CD14-positive monocyte (primary cell): Measurements from ENCODE around the gene LDAH. TPM values are rescaled to one million over a fixed set of nuclear protein-coding genes. Genes with fewer than 3 reads are reported as not detected.

Source experiments
- DNase-seq, 3 donors: peaks; one replicate each; pipeline ENCODE4 v3.0.0-alpha.2; 2011 to 2022
- H2AFZ ChIP-seq: 2 replicates; pipeline ENCODE4 v1.6.0; 2012; ENCODE audit warnings: mild to moderate bottlenecking, low read depth, low read length, inconsistent platforms; ENCODE audit not compliant: insufficient read depth, poor library complexity, severe bottlenecking
- H3K27ac ChIP-seq, 2 donors: 1 replicate in 1 of 2; 2 replicates in 1 of 2; pipeline ENCODE4 v1.5.1; 2012 to 2013; ENCODE audit warnings: low read length in 2 of 2, control low read depth in 1 of 2, inconsistent platforms in 1 of 2, low read depth in 1 of 2, mild to moderate bottlenecking in 1 of 2
- H3K27me3 ChIP-seq, 2 donors: one replicate each; pipeline versions ENCODE4 v1.6.0 to v1.6.1; 2011 to 2013; ENCODE audit warnings: low read length in 2 of 2; ENCODE audit not compliant: control insufficient read depth in 2 of 2, insufficient read depth in 2 of 2
- H3K36me3 ChIP-seq, 2 donors: replicated peaks in 1 of 2; 1 replicate in 1 of 2; 2 replicates in 1 of 2; pipeline versions ENCODE4 v1.5.1 to v1.6.1; 2012 to 2013; ENCODE audit warnings: low read length in 2 of 2, control low read depth in 1 of 2, inconsistent platforms in 1 of 2, mild to moderate bottlenecking in 1 of 2; ENCODE audit not compliant: insufficient read depth in 2 of 2, control insufficient read depth in 1 of 2
- H3K4me1 ChIP-seq, 2 donors: 1 replicate in 1 of 2; 2 replicates in 1 of 2; pipeline versions ENCODE4 v1.5.1 to v1.6.1; 2012 to 2013; ENCODE audit warnings: low read length in 2 of 2, control low read depth in 1 of 2, inconsistent platforms in 1 of 2, mild to moderate bottlenecking in 1 of 2, moderate library complexity in 1 of 2; ENCODE audit not compliant: insufficient read depth in 2 of 2, control insufficient read depth in 1 of 2
- H3K4me2 ChIP-seq: replicated peaks from 2 replicates; pipeline ENCODE3; 2012; ENCODE audit warnings: low read length, moderate library complexity, mild to moderate bottlenecking; ENCODE audit not compliant: poor library complexity, severe bottlenecking; ENCODE audit errors: extremely low read depth
- H3K4me3 ChIP-seq, 3 experiments: fragments of 200-600 bp in 1 of 3; sonication (generic) in 1 of 3; replicated peaks in 1 of 3; 1 replicate in 2 of 3; 2 replicates in 1 of 3; pipeline ENCODE4 v1.5.1; 2011 to 2013; ENCODE audit warnings: low read length in 3 of 3, mild to moderate bottlenecking in 3 of 3, control low read depth in 2 of 3, low read depth in 2 of 3, inconsistent platforms in 1 of 3, moderate library complexity in 1 of 3
- H3K79me2 ChIP-seq: 2 replicates; pipeline ENCODE4 v1.6.0; 2012; ENCODE audit warnings: mild to moderate bottlenecking, control low read depth, inconsistent platforms, low read length, moderate library complexity; ENCODE audit not compliant: insufficient read depth
- H3K9ac ChIP-seq: 2 replicates; pipeline ENCODE4 v1.6.0; 2017; ENCODE audit warnings: low read length, mild to moderate bottlenecking; ENCODE audit not compliant: insufficient read depth, poor library complexity, severe bottlenecking
- H3K9me3 ChIP-seq, 2 donors: replicated peaks in 1 of 2; 1 replicate in 1 of 2; 2 replicates in 1 of 2; pipeline versions ENCODE4 v1.5.1 to v1.6.1; 2012 to 2013; ENCODE audit warnings: low read length in 2 of 2, control low read depth in 1 of 2; ENCODE audit not compliant: control insufficient read depth in 1 of 2, insufficient read depth in 1 of 2
- H4K20me1 ChIP-seq: 2 replicates; pipeline ENCODE4 v1.6.0; 2012; ENCODE audit warnings: mild to moderate bottlenecking, low read length, control low read depth, moderate library complexity; ENCODE audit not compliant: insufficient read depth
- H3K27ac Mint-ChIP-seq, 7 donors: one replicate each; pipeline ENCODE4 v1.8.0; 2020; ENCODE audit warnings: mild to moderate bottlenecking in 7 of 7, mixed read lengths in 7 of 7, moderate library complexity in 6 of 7, inconsistent platforms in 2 of 7
- H3K27me3 Mint-ChIP-seq, 3 donors: one replicate each; pipeline ENCODE4 v1.8.0; 2021 to 2022; ENCODE audit warnings: low read depth in 3 of 3, mild to moderate bottlenecking in 3 of 3, mixed read lengths in 3 of 3, moderate library complexity in 3 of 3, inconsistent platforms in 1 of 3
- H3K36me3 Mint-ChIP-seq, 2 donors: one replicate each; pipeline ENCODE4 v1.8.0; 2020; ENCODE audit warnings: mixed read lengths in 2 of 2, inconsistent platforms in 1 of 2, mild to moderate bottlenecking in 1 of 2
- H3K4me1 Mint-ChIP-seq: one replicate; pipeline ENCODE4 v1.8.0; 2020; ENCODE audit warnings: mild to moderate bottlenecking, mixed read lengths
- H3K4me3 Mint-ChIP-seq, 2 donors: one replicate each; pipeline ENCODE4 v1.8.0; 2020; ENCODE audit warnings: mild to moderate bottlenecking in 2 of 2, mixed read lengths in 2 of 2, moderate library complexity in 1 of 2
- H3K9me3 Mint-ChIP-seq, 7 donors: one replicate each; pipeline ENCODE4 v1.8.0; 2020 to 2022; ENCODE audit warnings: mixed read lengths in 7 of 7, mild to moderate bottlenecking in 6 of 7, moderate library complexity in 6 of 7, inconsistent platforms in 2 of 7
- WGBS: methylation state at CpG from one replicate; pipeline ENCODE4 v1.1.5; 2013; ENCODE audit warnings: missing lambda C conversion rate; ENCODE audit not compliant: insufficient coverage; 5-methylcytosine and 5-hydroxymethylcytosine counted together
- intact Hi-C, 2 donors: fragments of 100-400 bp; cut with micrococcal nuclease; formaldehyde crosslinking; loops; one replicate each; pipeline versions ENCODE4 v1.15.0 to v1.15.1; 2023
- polyA plus RNA-seq, 3 donors: library from polyadenylated mRNA; depleted of rRNA in 1 of 3; unstranded in 2 of 3; stranded (reverse) in 1 of 3; fragments of 300-500 nt in 2 of 3; fragments of >200 nt in 1 of 3; fragmentation: Illumina TruSeq in 2 of 3; gene quantifications; 1 replicate in 2 of 3; 2 replicates in 1 of 3; pipeline ENCODE4 v1.2.3, GENCODE V29; 2012 to 2021
- TF ChIP-seq, protein P1 (sequence below): fragments of 200-600 bp; IDR thresholded peaks from one replicate; pipeline ENCODE4 v1.8.0; 2022; ENCODE audit warnings: antibody characterized with exemption, mild to moderate bottlenecking

LDAH gene
- polyA plus RNA-seq, 3 donors = 3.7 to 5.7 (median 5.0) TPM

DNA sequence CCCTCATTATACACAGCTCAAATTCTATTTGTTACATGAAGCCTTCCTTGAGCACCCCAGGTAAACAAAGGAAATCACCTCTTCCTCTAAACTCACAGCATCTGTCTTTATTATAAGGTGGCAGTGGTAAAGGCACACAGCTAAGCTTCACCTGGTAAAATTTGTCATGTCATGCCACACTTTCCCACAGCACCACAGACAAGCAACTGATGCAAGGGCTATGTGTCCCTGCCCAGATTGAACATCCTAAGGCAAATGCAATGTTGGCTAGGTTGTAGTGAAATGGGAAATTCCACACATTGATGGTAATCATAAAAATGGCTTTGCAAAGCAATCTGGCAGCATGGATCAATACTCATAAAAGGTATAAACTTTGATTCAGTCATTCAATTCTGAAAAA is 18.9 kb downstream of the LDAH start:
- DNase-seq = no peak
- no peak overlapping the region for H3K9ac ChIP-seq
- peaks cover 0 to 1% (median 0%) of the 10 kb centered on the region in 3 donors for H3K27me3 Mint-ChIP-seq
- no peak overlapping the region for H3K27ac ChIP-seq
- no peak overlapping the region for H2AFZ ChIP-seq
- intact Hi-C loops = no loop called here
- H3K27ac Mint-ChIP-seq = no peak overlapping the region
- no peak overlapping the region for H3K4me2 ChIP-seq
- no peaks in the 10 kb centered on the region for H4K20me1 ChIP-seq
- peaks cover 0 to 3% (median 0%) of the 10 kb centered on the region in 7 donors for H3K9me3 Mint-ChIP-seq
- H3K4me1 ChIP-seq = no peaks in the 10 kb centered on the region
- H3K4me3 ChIP-seq = no peak overlapping the region
- H3K79me2 ChIP-seq = no peaks in the 10 kb centered on the region
- TF ChIP-seq, protein P1, sequence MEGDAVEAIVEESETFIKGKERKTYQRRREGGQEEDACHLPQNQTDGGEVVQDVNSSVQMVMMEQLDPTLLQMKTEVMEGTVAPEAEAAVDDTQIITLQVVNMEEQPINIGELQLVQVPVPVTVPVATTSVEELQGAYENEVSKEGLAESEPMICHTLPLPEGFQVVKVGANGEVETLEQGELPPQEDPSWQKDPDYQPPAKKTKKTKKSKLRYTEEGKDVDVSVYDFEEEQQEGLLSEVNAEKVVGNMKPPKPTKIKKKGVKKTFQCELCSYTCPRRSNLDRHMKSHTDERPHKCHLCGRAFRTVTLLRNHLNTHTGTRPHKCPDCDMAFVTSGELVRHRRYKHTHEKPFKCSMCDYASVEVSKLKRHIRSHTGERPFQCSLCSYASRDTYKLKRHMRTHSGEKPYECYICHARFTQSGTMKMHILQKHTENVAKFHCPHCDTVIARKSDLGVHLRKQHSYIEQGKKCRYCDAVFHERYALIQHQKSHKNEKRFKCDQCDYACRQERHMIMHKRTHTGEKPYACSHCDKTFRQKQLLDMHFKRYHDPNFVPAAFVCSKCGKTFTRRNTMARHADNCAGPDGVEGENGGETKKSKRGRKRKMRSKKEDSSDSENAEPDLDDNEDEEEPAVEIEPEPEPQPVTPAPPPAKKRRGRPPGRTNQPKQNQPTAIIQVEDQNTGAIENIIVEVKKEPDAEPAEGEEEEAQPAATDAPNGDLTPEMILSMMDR = no peak
- H3K4me3 Mint-ChIP-seq = no peak overlapping the region
- H3K27me3 ChIP-seq = no peaks in the 10 kb centered on the region
- peaks cover 9 to 13% of the 10 kb centered on the region in 2 donors for H3K36me3 Mint-ChIP-seq
- H3K36me3 ChIP-seq = no peaks in the 10 kb centered on the region
- H3K4me1 Mint-ChIP-seq = no peaks in the 10 kb centered on the region
- H3K9me3 ChIP-seq = no peaks in the 10 kb centered on the region

DNA sequence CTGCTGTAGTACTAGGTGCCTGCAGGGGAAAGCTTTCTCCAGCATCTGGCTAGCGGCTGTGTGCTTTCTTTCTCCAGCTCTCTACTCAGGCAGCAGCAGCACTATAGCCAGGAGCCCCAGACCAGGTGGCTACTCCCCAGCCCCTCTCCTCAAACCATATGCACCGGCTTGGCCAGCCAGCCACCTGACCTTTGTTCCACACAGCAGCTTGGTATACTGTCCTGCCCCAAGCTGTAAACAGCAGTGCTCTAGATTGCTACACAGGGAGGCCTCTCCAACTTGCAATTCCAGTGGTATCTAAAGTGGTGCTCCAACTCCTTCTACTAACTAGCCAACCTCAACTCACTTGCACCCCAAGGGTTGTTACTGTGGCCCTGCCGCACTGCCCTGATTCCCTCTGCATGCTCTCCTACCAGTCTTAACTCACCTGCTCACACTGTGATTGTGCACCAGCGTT is 19.6 kb downstream of the LDAH start:
- no peak overlapping the region for H3K4me2 ChIP-seq
- H4K20me1 ChIP-seq = no peaks in the 10 kb centered on the region
- H2AFZ ChIP-seq = no peak overlapping the region
- no peaks in the 10 kb centered on the region for H3K4me1 ChIP-seq
- H3K36me3 Mint-ChIP-seq = peaks cover 7 to 10% of the 10 kb centered on the region in 2 donors
- no peak for DNase-seq
- no peaks in the 10 kb centered on the region for H3K9me3 Mint-ChIP-seq
- H3K4me3 ChIP-seq = no peak overlapping the region
- 95% methylated on average over 4 of the region's 4 CpGs for WGBS
- no peak overlapping the region for H3K4me3 Mint-ChIP-seq
- intact Hi-C loops = no loop called here
- H3K27me3 ChIP-seq = no peaks in the 10 kb centered on the region
- TF ChIP-seq, protein P1 = no peak
- H3K9ac ChIP-seq = no peak overlapping the region
- H3K36me3 ChIP-seq = no peaks in the 10 kb centered on the region
- no peaks in the 10 kb centered on the region for H3K4me1 Mint-ChIP-seq
- H3K27ac Mint-ChIP-seq = no peak overlapping the region
- H3K9me3 ChIP-seq = no peaks in the 10 kb centered on the region
- no peak overlapping the region for H3K27ac ChIP-seq
- H3K79me2 ChIP-seq = no peaks in the 10 kb centered on the region
- H3K27me3 Mint-ChIP-seq = peaks cover 0 to under 1% (median 0%) of the 10 kb centered on the region in 3 donors
